ENCODE measurements around the gene RTL10.
"Not testable (repeated sequence)": the region's sequence is repeated elsewhere in the genome, so short reads cannot be mapped to it uniquely, and the experiment has no call there.

RTL10 gene

GRCh38 chr22:19842393-19843106, 12.1 kb downstream of the RTL10 start:
- DNase-seq = no peak

GRCh38 chr22:19841641-19842392, 12.9 kb downstream of the RTL10 start:
- DNase-seq = no peak

GRCh38 chr22:19840955-19841640, 13.6 kb downstream of the RTL10 start:
- DNase-seq = no peak

- no peak for DNase-seq
Measured at GRCh38 chr22:19840059-19840458, 14.6 kb downstream of the RTL10 start.

GRCh38 chr22:19837915-19838314, 16.8 kb downstream of the RTL10 start:
- DNase-seq = no peak

- DNase-seq = no peak
Measured at GRCh38 chr22:19836512-19836911, 18.2 kb downstream of the RTL10 start.

- no peak for DNase-seq
Measured at GRCh38 chr22:19834599-19834998, 20.1 kb downstream of the RTL10 start.

GRCh38 chr22:19833327-19833726, 21.3 kb downstream of the RTL10 start:
- DNase-seq = not testable (repeated sequence)

GRCh38 chr22:19832476-19833108, 22.1 kb downstream of the RTL10 start:
- no peak for DNase-seq

GRCh38 chr22:19831979-19832378, 22.7 kb downstream of the RTL10 start:
- DNase-seq = not testable (repeated sequence)

GRCh38 chr22:19831016-19831415, 23.7 kb downstream of the RTL10 start:
- no peak for DNase-seq

GRCh38 chr22:19828035-19828401, 26.7 kb downstream of the RTL10 start:
- DNase-seq = no peak

- DNase-seq = no peak
Measured at GRCh38 chr22:19827341-19828034, 27.2 kb downstream of the RTL10 start.

- no peak for DNase-seq
Measured at GRCh38 chr22:19826619-19826950, 28.1 kb downstream of the RTL10 start.

GRCh38 chr22:19825904-19826618, 28.6 kb downstream of the RTL10 start:
- DNase-seq = no peak

GRCh38 chr22:19824926-19825339, 29.7 kb downstream of the RTL10 start:
- no peak for DNase-seq

- DNase-seq = no peak
Measured at GRCh38 chr22:19824212-19824925, 30.3 kb downstream of the RTL10 start.

GRCh38 chr22:19823902-19824211, 30.8 kb downstream of the RTL10 start:
- no peak for DNase-seq

- no peak for DNase-seq
Measured at GRCh38 chr22:19823191-19823901, 31.3 kb downstream of the RTL10 start.

GRCh38 chr22:19822301-19823117, 32.2 kb downstream of the RTL10 start:
- no peak for DNase-seq
